HL-60 (cell line): ENCODE measurements around the gene SORCS2.

Source experiments
- CTCF ChIP-seq: IDR thresholded peaks from one replicate; pipeline ENCODE4 v1.5.1; 2011; ENCODE audit warnings: low read length, control low read depth, inconsistent platforms; ENCODE audit not compliant: insufficient read depth
- GABPA ChIP-seq: IDR thresholded peaks from 2 replicates; pipeline ENCODE4 v1.6.1; 2012; ENCODE audit warnings: low read depth
- POLR2AphosphoS5 ChIP-seq: IDR thresholded peaks from 2 replicates; pipeline ENCODE4 v1.6.1; 2012; ENCODE audit warnings: low read depth

GRCh38 chr4:7723625-7724024, 531.3 kb downstream of the SORCS2 start:
- TF ChIP-seq CTCF (no peak), POLR2AphosphoS5 (no peak), GABPA (no peak)
